Ovary (tissue), 9 donors: ENCODE measurements around the gene TCP11. TPM values are rescaled to one million over a fixed set of nuclear protein-coding genes. Genes with fewer than 3 reads are reported as not detected.

Source experiments
- DNase-seq, 5 donors: peaks; one replicate each; pipeline ENCODE4 v3.0.0-alpha.2; 2019 to 2020
- H3K27ac ChIP-seq, 2 donors: fragments of 200-600 bp; one replicate each; pipeline versions ENCODE4 v1.5.1 to v1.8.0; 2019 to 2022
- H3K27me3 ChIP-seq: fragments of 200-600 bp; one replicate; pipeline ENCODE4 v1.8.0; 2022
- H3K36me3 ChIP-seq: fragments of 200-600 bp; sonication (generic); one replicate; pipeline ENCODE4 v1.5.1; 2019
- H3K4me1 ChIP-seq: one replicate; pipeline ENCODE4 v1.8.1; 2013; ENCODE audit warnings: mild to moderate bottlenecking, moderate library complexity; ENCODE audit not compliant: insufficient read depth
- H3K4me3 ChIP-seq: fragments of 200-600 bp; sonication (generic); one replicate; pipeline ENCODE4 v1.5.1; 2017
- H3K9me3 ChIP-seq, 2 donors: fragments of 200-600 bp in 1 of 2; sonication (generic) in 1 of 2; one replicate each; pipeline versions ENCODE4 v1.5.1 to v1.8.1; 2013 to 2019; ENCODE audit warnings: mild to moderate bottlenecking in 1 of 2, moderate library complexity in 1 of 2
- EP300 ChIP-seq: sonication (generic); formaldehyde crosslinking; IDR thresholded peaks from one replicate; pipeline ENCODE4 v1.6.1; 2017; ENCODE audit warnings: antibody characterized with exemption
- POLR2A ChIP-seq: fragments of 450-650 bp; IDR thresholded peaks from one replicate; pipeline ENCODE4 v1.6.1; 2017; ENCODE audit warnings: antibody characterized with exemption, mild to moderate bottlenecking, moderate library complexity
- WGBS, 3 donors: extraction: QIAGEN DNeasy Blood & Tissue Kit in 1 of 3; methylation state at CpG; one replicate each; pipeline versions ENCODE4 v1.1.5 to v1.1.7; 2013 to 2017; 5-methylcytosine and 5-hydroxymethylcytosine counted together
- intact Hi-C, 4 donors: fragments of 100-400 bp; cut with DNase I; formaldehyde crosslinking; loops; one replicate each; pipeline versions ENCODE4 v1.11.0 to v1.15.1; 2022 to 2023
- polyA plus RNA-seq, 2 donors: library from polyadenylated mRNA; stranded (reverse); fragments of 200-250 nt in 1 of 2; fragments of 350-450 nt in 1 of 2; fragmentation: Illumina TruSeq in 1 of 2; extraction: RNeasy Lipid Tissue Mini Kit (QIAGEN cat#74804) in 1 of 2; gene quantifications; one replicate each; pipeline ENCODE4 v1.2.3, GENCODE V29; 2013 to 2014
- total RNA-seq, 7 donors: library from RNA; depleted of rRNA in 2 of 7; stranded (reverse); fragments of >200 nt in 2 of 7; fragmentation: NEBNext Ultra II Directional in 3 of 7; extraction: Animal tissue kit (Norgen Biotek cat#: 25700) in 3 of 7; gene quantifications; one replicate each; pipeline versions ENCODE4 v1.1.0 to v1.2.4, GENCODE V29; 2016 to 2023
- TF ChIP-seq, protein P1 (sequence below), 3 donors: fragments of 450-650 bp in 2 of 3; fragments of 200-600 bp in 1 of 3; IDR thresholded peaks; one replicate each; pipeline versions ENCODE4 v1.5.1 to v1.8.0; 2016 to 2022; ENCODE audit warnings: antibody characterized with exemption in 3 of 3, mild to moderate bottlenecking in 1 of 3
- donor health status: DM: no; HTN: no; CAD: no; lungs with moderate emphysema.
- donor health status: DM: no; HTN: no; CAD: no.
- donor health status: Bipolar disorder and iron deficiency.
- donor health status: DM: yes; HTN: yes; CAD: no.
- donor health status: DM: no; HTN: no; CAD: no.
- donor health status: DM: yes; HTN: yes; CAD: no.

TCP11 gene
- total and polyA plus RNA-seq, 9 donors = 0.18 to 0.61 (median 0.48) TPM; not detected in 1

DNA sequence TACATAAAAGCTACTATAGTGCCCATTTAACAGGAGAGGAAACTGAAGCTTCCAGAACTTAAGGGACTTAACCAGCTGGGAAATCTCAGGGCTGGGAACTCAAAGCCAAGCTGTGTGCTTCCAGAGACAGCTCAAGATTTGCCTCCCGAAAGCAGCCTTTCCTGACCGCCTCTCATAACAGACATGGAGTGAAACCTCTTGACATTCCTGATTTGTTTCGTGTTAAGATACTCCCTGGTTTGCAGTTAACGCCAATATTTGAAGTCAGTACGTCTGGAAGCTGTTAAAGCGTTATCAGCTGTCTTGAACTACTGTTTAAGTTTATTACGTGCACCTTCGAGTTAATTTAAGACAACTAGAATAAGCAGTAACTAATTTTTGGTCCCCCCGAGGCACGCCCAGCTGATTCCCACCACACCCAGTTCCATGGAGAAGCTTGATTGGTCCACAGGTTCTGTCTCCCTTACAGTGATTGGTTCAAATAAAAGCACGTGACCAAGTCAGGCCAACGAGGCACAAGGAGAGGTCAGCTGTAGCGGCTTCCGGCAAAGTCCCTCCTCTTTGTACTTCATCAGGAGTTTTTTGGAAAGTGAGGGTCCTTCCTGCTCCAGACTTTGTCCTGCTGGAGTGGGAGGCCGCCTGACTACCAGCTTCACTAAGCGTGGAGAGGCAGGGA lies 8.9 kb upstream of the TCP11 start:
- TF ChIP-seq POLR2A (no peak), EP300 (no peak)
- TF ChIP-seq, protein P1, sequence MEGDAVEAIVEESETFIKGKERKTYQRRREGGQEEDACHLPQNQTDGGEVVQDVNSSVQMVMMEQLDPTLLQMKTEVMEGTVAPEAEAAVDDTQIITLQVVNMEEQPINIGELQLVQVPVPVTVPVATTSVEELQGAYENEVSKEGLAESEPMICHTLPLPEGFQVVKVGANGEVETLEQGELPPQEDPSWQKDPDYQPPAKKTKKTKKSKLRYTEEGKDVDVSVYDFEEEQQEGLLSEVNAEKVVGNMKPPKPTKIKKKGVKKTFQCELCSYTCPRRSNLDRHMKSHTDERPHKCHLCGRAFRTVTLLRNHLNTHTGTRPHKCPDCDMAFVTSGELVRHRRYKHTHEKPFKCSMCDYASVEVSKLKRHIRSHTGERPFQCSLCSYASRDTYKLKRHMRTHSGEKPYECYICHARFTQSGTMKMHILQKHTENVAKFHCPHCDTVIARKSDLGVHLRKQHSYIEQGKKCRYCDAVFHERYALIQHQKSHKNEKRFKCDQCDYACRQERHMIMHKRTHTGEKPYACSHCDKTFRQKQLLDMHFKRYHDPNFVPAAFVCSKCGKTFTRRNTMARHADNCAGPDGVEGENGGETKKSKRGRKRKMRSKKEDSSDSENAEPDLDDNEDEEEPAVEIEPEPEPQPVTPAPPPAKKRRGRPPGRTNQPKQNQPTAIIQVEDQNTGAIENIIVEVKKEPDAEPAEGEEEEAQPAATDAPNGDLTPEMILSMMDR (IDR thresholded peaks at IDR 0.05) = no peak
- H3K27me3 ChIP-seq = no peaks in the 10 kb centered on the region
- 64 to 71% (median 69%) methylated on average over 16 of the region's 16 CpGs for WGBS, 3 donors

DNA sequence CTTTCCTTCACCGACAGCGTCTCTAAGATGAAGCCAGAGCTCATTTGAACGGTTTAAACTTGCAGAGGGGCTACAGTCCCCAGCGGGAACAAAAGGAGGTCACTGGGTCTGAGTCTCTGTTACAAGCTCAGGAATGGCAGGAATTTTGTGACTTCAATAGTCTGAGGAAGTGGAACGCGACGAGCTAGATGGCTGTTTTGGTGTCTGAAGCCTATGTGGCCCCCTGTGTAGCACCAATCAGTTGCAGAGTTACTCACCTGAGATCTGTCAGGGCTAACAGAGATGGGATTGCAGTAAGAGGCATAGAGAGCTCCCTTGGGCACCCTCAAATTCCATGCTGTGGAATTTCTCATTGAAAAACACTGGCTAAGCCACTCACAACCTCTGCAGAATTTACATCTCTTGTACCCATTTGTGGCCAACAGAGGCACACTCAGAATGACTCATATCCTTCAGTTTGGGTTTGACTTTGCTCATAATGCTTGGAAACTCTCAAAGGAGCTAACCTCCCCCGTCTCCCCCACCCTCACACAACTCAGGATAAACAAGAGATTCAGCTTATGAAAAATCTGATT lies 7.1 kb upstream of the TCP11 start:
- Histone ChIP-seq H3K27me3 (no peaks in the 10 kb centered on the region), H3K4me1 (no peaks in the 10 kb centered on the region), H3K9me3 (no peaks in the 10 kb centered on the region), H3K27ac (no peak overlapping the region), H3K4me3 (no peak overlapping the region), H3K36me3 (no peaks in the 10 kb centered on the region)
- WGBS, 3 donors = 27 to 34% (median 29%) methylated on average over 8 of the region's 8 CpGs
- TF ChIP-seq POLR2A = no peak
- TF ChIP-seq EP300 = no peak
- TF ChIP-seq, protein P1 (IDR thresholded peaks at IDR 0.05) = no peak
- intact Hi-C loops = loop anchor here in 3 of 4 donors (10.0 kb wide), 3 partner anchors 57 to 283 kb away; no protein-coding TSS in a partner anchor
- no peak for DNase-seq

More for the DNA sequence above, 8.9 kb upstream of the TCP11 start:
- H3K27ac ChIP-seq = no peak overlapping the region
- H3K36me3 ChIP-seq = no peaks in the 10 kb centered on the region
- H3K4me3 ChIP-seq = no peak overlapping the region
- intact Hi-C loops = loop anchor here in 3 of 4 donors (10.0 kb wide), 3 partner anchors 55 to 285 kb away; no protein-coding TSS in a partner anchor
- H3K9me3 ChIP-seq = no peaks in the 10 kb centered on the region
- DNase-seq = no peak
- H3K4me1 ChIP-seq = no peaks in the 10 kb centered on the region

DNA sequence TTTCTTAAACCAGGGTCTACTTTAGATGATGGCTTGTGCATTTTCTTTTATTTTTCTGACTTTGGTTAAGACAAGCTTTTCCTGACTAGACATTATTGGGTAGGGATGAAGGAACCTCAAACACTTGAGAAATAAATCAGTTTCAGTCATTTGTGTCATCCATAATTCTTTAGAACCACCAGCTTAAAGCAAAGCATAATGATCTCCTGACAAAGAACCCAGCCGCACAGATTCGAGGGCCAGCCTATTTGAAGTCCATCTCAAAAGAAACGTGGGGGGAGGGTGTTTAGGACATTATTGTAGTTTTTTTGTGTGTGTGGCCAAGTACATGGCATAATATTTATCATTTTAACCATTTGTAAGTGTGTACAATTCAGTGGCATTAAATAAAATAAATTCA lies 6.3 kb upstream of the TCP11 start:
- H3K4me1 ChIP-seq = no peaks in the 10 kb centered on the region
- no peak for TF ChIP-seq EP300
- TF ChIP-seq, protein P1 (IDR thresholded peaks at IDR 0.05) = no peak
- no peak for TF ChIP-seq POLR2A
- H3K27me3 ChIP-seq = no peaks in the 10 kb centered on the region
- H3K36me3 ChIP-seq = no peaks in the 10 kb centered on the region
- H3K4me3 ChIP-seq = no peak overlapping the region
- intact Hi-C loops = loop anchor here in 3 of 4 donors (10.0 kb wide), 3 partner anchors 57 to 283 kb away; no protein-coding TSS in a partner anchor
- 65 to 77% (median 72%) methylated on average over 3 of the region's 3 CpGs for WGBS, 3 donors
- H3K27ac ChIP-seq = no peak overlapping the region
- no peaks in the 10 kb centered on the region for H3K9me3 ChIP-seq
- DNase-seq = no peak

DNA sequence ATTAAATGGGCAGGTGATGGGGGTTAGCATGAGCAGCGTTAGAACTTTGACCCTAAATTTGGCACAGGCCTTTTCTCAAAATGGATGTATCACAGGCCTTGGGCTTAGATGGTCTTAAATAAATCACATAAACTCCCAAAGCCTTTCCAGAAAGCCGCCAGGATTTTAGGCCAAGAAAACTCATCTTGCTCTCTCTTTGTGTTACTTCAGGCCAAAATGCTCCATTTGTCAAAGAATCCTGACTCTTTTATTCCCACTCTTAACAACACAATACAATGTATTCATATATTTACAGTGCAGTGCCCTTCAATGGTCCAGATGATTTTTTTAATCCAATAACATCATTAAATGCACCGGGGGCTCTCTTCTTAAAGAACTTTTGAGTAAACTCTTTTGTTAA lies 5.9 kb upstream of the TCP11 start:
- WGBS, 3 donors = 72 to 96% (median 91%) methylated on average over 3 of the region's 3 CpGs
- no peaks in the 10 kb centered on the region for H3K27me3 ChIP-seq
- TF ChIP-seq EP300 = no peak
- no peak for TF ChIP-seq POLR2A
- TF ChIP-seq, protein P1 (IDR thresholded peaks at IDR 0.05) = no peak
- H3K9me3 ChIP-seq = no peaks in the 10 kb centered on the region
- H3K4me1 ChIP-seq = no peaks in the 10 kb centered on the region
- H3K36me3 ChIP-seq = no peaks in the 10 kb centered on the region
- no peak overlapping the region for H3K4me3 ChIP-seq
- DNase-seq = no peak
- no peak overlapping the region for H3K27ac ChIP-seq
- intact Hi-C loops = loop anchor here in 3 of 4 donors (10.0 kb wide), 3 partner anchors 58 to 282 kb away; no protein-coding TSS in a partner anchor
